Activated T-cell treated with anti-CD3 and anti-CD28 coated beads, Interleukin-2, amount 50 U/mL, for 24 hours (primary cell): ENCODE results near the gene PLCG2.
"Not testable (repeated sequence)": the region's sequence is repeated elsewhere in the genome, so short reads cannot be mapped to it uniquely, and the experiment has no call there.

Experiments used
- DNase-seq: peaks from one replicate; pipeline ENCODE4 v3.0.0-alpha.2; 2020
- H3K27ac Mint-ChIP-seq: 2 replicates; pipeline ENCODE4 v1.8.0; 2020; ENCODE audit warnings: mild to moderate bottlenecking, mixed read lengths
- H3K27me3 Mint-ChIP-seq: 2 replicates; pipeline ENCODE4 v1.8.0; 2020; ENCODE audit warnings: mixed read lengths
- H3K36me3 Mint-ChIP-seq: 2 replicates; pipeline ENCODE4 v1.8.0; 2020; ENCODE audit warnings: low read depth, mixed read lengths
- H3K4me1 Mint-ChIP-seq: 2 replicates; pipeline ENCODE4 v1.8.0; 2020; ENCODE audit warnings: low read depth, mixed read lengths
- H3K4me3 Mint-ChIP-seq: 2 replicates; pipeline ENCODE4 v1.8.0; 2020; ENCODE audit warnings: mild to moderate bottlenecking, moderate library complexity, mixed read lengths
- H3K9me3 Mint-ChIP-seq: 2 replicates; pipeline ENCODE4 v1.8.0; 2020; ENCODE audit warnings: mixed read lengths

PLCG2 gene

DNA sequence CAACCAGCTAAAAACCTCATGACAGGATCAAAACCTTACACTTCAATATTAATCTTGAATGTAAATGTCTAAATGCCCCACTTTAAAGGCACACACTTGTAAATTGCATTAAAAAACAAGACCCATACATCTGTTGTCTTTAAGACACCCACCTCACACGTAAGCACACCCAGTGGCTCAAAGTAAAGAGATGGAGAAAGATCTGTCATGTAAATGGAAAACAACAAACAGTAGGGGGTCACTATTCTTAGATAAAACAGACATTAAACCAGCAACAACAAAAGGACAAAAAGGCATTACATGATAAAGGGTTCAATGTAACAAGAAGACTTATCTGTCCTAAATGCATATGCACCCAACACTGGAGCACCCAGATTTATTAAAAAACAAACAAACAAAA lies 196.5 kb downstream of the PLCG2 start:
- Mint-ChIP-seq H3K27me3 (peaks cover 17% of the 10 kb centered on the region), H3K4me1 (no peaks in the 10 kb centered on the region), H3K36me3 (peaks cover 4% of the 10 kb centered on the region), H3K4me3 (no peak overlapping the region), H3K9me3 (peaks cover 39% of the 10 kb centered on the region), H3K27ac (no peak overlapping the region)
- no peak for DNase-seq

DNA sequence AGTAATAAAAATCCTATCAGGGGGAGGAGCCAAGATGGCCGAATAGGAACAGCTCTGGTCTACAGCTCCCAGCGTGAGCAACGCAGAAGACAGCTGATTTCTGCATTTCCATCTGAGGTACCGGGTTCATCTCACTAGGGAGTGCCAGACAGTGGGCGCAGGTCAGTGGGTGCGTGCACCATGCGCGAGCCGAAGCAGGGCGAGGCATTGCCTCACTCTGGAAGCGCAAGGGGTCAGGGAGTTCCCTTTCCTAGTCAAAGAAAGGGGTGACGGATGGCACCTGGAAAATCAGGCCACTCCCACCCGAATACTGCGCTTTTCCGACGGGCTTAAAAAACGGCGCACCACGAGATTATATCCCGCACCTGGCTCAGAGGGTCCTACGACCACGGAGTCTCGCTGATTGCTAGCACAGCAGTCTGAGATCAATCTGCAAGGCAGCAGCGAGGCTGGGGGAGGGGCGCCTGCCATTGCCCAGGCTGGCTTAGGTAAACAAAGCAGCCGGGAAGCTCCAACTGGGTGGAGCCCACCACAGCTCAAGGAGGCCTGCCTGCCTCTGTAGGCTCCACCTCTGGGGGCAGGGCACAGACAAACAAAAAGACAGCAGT lies 198.3 kb downstream of the PLCG2 start:
- H3K27ac Mint-ChIP-seq, H3K4me3 Mint-ChIP-seq, H3K36me3 Mint-ChIP-seq, DNase-seq, H3K4me1 Mint-ChIP-seq: not testable (repeated sequence)
- H3K9me3 Mint-ChIP-seq = peaks cover 30% of the 10 kb centered on the region
- H3K27me3 Mint-ChIP-seq = peaks cover 12% of the 10 kb centered on the region

DNA sequence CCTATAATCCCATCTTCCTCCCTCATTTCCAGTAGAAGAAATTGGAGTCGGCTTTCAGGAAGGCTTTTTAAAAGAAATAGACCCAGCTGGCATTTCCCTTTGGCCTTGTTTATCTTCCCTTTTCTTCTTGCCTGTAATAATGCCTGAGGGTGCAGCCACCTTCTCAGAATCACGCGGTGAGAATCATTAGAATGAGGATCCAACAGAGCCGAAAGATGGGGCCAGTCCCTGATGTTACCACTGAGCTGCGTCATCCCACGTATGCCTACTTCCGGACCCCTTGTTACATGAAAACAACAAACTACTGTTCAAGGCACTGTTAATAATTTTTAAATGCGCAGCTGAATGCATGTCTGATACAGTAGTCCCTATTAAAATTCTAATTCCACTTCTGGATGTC lies 208.0 kb downstream of the PLCG2 start:
- Mint-ChIP-seq H3K27ac (no peak overlapping the region), H3K4me3 (no peak overlapping the region), H3K9me3 (no peaks in the 10 kb centered on the region), H3K36me3 (no peaks in the 10 kb centered on the region), H3K4me1 (no peaks in the 10 kb centered on the region), H3K27me3 (peaks cover 4% of the 10 kb centered on the region)
- no peak for DNase-seq

DNA sequence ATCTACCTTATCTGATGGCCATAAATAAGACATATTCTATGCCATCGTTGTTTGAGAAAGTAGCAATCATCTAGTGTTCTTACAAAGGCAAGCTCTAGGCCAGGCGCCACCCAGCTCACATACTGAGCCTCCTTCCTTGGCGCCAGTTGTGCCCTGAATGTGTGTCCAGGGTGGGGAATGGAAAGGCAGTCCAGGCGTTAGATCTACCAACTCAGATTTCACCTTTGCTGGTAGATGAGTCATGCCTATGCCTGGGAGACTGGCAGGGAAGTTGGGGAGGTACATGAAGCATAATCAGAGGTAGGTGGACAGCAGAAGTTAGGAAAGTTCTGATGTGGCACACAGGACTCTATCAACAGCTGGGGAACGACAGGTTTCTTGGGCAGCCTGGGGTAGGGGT lies 208.6 kb downstream of the PLCG2 start:
- Mint-ChIP-seq H3K27me3 (peaks cover 4% of the 10 kb centered on the region), H3K9me3 (no peaks in the 10 kb centered on the region), H3K4me1 (no peaks in the 10 kb centered on the region), H3K27ac (no peak overlapping the region), H3K4me3 (no peak overlapping the region), H3K36me3 (no peaks in the 10 kb centered on the region)
- no peak for DNase-seq

DNA sequence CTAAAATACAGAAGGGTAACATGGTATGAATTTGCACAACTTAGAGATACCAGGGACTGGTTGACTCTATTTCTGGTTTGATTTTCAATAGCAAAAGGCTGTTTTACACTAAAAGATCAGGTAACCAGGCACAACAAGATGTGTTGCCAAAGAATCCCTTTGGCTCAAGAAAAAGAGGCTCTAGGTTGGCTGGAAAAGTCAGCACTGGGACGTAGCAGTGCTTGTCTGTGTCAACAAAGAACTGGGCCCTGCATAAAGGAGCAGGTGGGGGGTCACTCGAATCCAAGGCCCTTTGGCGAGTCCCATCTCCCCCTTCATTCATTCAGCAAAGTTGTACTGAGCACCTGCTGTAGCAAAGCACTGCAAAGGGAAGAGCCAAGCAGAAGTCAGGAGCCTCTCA lies 213.8 kb downstream of the PLCG2 start:
- no peak overlapping the region for H3K27ac Mint-ChIP-seq
- H3K9me3 Mint-ChIP-seq = no peaks in the 10 kb centered on the region
- H3K27me3 Mint-ChIP-seq = no peaks in the 10 kb centered on the region

DNA sequence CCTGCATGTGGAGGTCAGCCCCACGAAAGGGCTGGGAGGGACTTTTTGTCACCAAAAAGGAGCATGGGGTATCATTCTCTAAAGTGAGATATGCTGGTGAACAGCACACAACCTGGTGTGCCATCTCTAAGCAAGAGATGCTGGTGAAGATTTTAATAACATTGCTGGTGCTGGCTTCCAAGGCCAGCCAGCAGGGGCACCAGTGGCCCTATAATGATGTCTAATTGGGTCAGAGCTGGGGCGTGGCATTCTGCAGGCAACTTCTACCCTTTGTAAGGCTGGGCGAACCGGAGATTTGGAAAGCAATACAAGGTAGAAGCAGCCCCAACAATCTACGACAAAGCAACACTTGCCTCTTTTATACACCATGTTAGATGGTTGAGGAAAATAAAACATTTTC lies 215.4 kb downstream of the PLCG2 start:
- no peak for DNase-seq
- Mint-ChIP-seq H3K4me1 (no peaks in the 10 kb centered on the region), H3K4me3 (no peak overlapping the region), H3K27ac (no peak overlapping the region), H3K9me3 (no peaks in the 10 kb centered on the region), H3K27me3 (no peaks in the 10 kb centered on the region), H3K36me3 (peaks cover 33% of the 10 kb centered on the region)

More for the DNA sequence above, 213.8 kb downstream of the PLCG2 start:
- DNase-seq = no peak
- Mint-ChIP-seq H3K4me1 (no peaks in the 10 kb centered on the region), H3K36me3 (peaks cover 18% of the 10 kb centered on the region), H3K4me3 (no peak overlapping the region)

DNA sequence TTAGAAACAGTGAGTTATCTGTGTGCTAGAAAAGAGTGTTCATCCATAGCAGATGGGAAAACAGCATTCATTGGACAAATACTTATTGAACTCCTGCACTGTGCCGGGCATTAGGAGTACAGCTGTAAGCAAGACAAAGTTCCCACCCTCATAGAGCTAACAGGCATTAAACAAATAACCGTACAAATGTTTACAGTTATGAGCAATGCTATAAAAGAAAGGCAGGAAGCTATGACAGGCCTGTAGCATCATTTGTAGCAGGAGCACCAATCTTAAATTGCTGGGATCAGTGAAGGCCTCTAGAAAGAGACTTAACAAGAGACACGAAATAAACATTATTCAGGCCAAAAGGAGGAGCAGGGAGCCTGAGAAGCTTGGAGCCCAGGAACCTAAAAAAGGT lies 216.6 kb downstream of the PLCG2 start:
- H3K36me3 Mint-ChIP-seq = peaks cover 42% of the 10 kb centered on the region
- H3K27ac Mint-ChIP-seq = no peak overlapping the region
- no peaks in the 10 kb centered on the region for H3K4me1 Mint-ChIP-seq
- no peaks in the 10 kb centered on the region for H3K27me3 Mint-ChIP-seq
- no peaks in the 10 kb centered on the region for H3K9me3 Mint-ChIP-seq
- H3K4me3 Mint-ChIP-seq = no peak overlapping the region
- DNase-seq = no peak

DNA sequence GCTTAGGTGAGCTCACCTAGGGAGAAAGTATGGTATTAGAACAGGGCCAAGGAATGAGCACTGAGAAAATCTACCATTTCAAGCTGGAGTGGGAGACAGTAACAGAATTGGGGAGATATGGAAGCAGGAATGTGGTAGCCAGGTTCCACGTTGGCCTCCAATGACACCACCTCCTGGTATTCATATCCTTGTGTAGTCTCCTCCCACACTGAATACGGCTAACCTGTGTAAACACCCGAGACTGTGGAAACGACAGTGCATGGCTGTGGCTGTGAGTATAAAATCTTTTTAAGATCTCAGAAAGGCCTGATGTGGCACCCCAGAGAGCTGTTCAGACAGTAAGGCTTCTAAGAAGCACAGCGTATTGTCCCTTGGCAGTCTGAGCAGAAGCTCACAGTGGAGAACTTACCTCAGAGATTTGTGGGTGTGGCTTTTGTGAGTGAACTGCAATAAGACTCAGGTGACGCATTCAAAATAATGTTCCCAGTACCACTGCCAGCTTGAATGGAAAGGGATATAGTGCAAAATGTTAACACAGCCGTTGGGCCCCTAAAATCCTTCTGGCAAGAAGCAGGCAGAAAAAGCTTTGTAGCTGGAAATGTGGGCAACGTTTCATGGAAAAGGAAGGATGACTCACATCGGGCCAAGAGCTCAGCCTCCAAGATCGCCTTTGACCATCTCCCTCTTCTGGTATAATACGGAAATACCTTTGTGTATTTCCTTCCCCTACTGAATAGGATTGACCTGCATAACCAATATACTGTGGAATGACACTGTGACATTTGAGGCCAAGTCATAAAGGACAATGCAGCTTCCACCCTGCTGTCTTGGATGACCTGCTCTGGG lies 217.8 kb downstream of the PLCG2 start:
- no peaks in the 10 kb centered on the region for H3K27me3 Mint-ChIP-seq
- no peak overlapping the region for H3K4me3 Mint-ChIP-seq
- no peaks in the 10 kb centered on the region for H3K9me3 Mint-ChIP-seq
- no peak for DNase-seq
- H3K27ac Mint-ChIP-seq = no peak overlapping the region
- peaks cover 49% of the 10 kb centered on the region for H3K36me3 Mint-ChIP-seq
- H3K4me1 Mint-ChIP-seq = no peaks in the 10 kb centered on the region

DNA sequence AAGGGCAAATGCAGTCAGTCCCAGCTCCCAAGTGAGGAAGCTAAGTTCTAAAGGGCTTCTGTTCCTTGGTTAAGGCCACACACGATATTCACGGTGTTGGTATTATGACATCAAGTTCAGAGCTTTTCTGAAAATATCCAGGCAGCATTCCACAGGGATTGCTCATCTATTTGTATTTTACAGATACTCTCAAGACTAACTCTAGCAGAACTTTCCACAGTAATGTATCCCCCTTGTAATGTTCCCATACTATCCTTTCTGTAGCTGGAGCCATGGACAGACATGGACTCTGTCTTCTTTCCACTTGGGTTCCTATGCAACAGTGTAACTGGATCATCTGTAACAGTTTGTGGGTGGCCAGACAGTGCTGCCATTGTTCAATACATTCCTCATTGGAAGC lies 218.6 kb downstream of the PLCG2 start:
- H3K27me3 Mint-ChIP-seq = no peaks in the 10 kb centered on the region
- DNase-seq = no peak
- H3K4me3 Mint-ChIP-seq = no peak overlapping the region
- peaks cover under 1% of the 10 kb centered on the region for H3K4me1 Mint-ChIP-seq
- peaks cover 51% of the 10 kb centered on the region for H3K36me3 Mint-ChIP-seq
- no peak overlapping the region for H3K27ac Mint-ChIP-seq
- no peaks in the 10 kb centered on the region for H3K9me3 Mint-ChIP-seq

DNA sequence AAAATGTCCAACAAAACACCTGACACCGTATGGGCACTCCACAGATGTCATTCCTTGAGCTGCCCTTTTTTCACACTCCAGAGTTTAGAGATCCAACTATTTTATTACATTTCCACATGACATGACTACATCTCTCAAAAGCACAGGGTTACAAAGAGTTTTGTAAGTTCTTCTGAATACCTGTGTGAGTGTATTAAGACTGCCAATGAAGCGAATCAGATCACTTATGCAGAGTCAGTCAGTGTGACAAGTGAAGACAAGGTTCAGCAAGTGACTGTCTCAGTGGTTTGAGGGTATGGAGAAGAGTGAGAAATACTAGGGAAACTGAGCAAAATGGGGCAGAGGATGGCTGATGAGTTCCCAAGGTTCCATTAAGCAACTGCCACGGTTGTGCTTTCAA lies 223.7 kb downstream of the PLCG2 start:
- Mint-ChIP-seq H3K9me3 (no peaks in the 10 kb centered on the region), H3K4me3 (no peak overlapping the region), H3K4me1 (peaks cover 5% of the 10 kb centered on the region), H3K36me3 (peaks cover 69% of the 10 kb centered on the region), H3K27me3 (no peaks in the 10 kb centered on the region), H3K27ac (no peak overlapping the region)
- no peak for DNase-seq

DNA sequence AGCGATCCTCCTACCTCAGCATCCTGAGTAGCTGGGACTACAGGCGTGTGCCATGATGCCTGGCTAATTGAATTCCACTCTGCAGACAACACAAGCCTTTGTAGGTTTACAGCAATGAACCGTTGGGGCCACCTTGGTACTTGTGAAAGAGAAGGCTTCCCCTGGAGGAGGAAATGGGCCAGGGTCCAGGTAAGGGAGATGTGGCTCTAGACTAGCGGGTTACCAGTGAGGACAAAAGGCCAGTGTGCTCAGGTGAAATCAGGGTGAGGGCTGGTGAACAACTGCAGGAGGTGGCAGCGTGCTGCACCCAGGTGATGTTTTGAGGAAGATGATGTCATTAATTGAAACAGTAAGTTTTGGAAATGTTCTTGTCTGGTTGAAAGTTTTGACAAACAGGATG lies 225.5 kb downstream of the PLCG2 start:
- Mint-ChIP-seq H3K4me1 (peaks cover 13% of the 10 kb centered on the region), H3K9me3 (peaks cover 13% of the 10 kb centered on the region), H3K27ac (no peak overlapping the region), H3K36me3 (peaks cover 70% of the 10 kb centered on the region), H3K4me3 (no peak overlapping the region), H3K27me3 (no peaks in the 10 kb centered on the region)
- DNase-seq = no peak

DNA sequence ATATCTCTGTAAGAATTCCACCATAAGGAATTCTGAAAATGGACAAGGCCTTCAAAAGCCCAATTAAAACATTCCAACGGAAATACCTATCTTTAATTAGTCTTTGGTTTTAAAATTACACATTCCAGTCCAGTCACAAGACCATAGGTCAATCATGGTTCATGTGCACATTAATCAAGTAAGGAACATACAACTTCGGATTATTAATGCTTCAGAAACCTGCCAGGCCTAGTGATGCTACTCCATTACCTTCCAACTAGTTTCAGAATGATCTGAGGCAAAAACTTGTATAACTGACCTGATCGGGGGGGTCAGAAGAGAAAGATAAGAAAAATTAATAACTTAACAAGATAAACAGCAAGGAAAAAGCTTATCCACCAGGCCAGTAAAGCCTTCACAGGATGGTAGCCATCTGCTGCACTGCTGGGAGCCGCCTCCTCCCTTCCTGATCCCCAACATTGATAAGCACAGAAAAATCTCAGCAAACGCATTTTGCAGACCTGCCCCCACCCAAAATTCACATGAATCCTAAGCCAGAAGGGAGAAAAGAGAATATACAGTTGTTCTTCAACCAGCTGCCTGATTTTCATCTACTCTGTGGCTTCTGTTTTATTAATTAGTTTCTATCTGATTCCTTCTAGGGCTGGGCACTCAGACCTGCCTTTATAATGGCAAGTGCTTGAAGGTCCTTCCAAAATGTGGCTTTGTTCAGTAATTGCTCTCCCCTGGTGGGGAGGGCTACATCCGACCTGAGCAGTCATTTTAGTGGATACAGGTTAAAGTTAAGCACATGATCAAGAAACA lies 226.1 kb downstream of the PLCG2 start:
- Mint-ChIP-seq H3K9me3 (peaks cover 16% of the 10 kb centered on the region), H3K27me3 (no peaks in the 10 kb centered on the region), H3K4me1 (peaks cover 20% of the 10 kb centered on the region), H3K27ac (no peak overlapping the region), H3K4me3 (no peak overlapping the region), H3K36me3 (peaks cover 70% of the 10 kb centered on the region)
- no peak for DNase-seq

DNA sequence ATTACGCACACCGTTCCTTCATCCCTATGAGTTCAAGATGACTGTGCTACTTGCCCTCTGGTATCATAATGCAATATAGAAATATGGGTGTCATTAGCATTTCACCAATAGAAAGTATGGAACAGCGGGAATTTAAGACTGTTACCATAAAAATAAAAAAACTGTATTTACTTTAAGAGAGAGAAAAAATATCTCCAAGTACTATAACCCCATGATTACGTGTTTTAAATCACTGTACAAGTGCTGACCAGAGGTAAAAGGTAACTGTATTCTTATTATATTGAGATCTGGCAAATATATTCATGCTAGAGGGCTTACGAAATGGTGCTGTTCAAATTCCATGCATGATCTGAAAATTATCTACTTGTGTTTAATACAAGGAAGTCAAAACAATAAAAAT lies 226.9 kb downstream of the PLCG2 start:
- Mint-ChIP-seq H3K27ac (no peak overlapping the region), H3K36me3 (peaks cover 72% of the 10 kb centered on the region), H3K9me3 (peaks cover 19% of the 10 kb centered on the region), H3K4me3 (no peak overlapping the region), H3K27me3 (no peaks in the 10 kb centered on the region), H3K4me1 (peaks cover 28% of the 10 kb centered on the region)
- DNase-seq = no peak

DNA sequence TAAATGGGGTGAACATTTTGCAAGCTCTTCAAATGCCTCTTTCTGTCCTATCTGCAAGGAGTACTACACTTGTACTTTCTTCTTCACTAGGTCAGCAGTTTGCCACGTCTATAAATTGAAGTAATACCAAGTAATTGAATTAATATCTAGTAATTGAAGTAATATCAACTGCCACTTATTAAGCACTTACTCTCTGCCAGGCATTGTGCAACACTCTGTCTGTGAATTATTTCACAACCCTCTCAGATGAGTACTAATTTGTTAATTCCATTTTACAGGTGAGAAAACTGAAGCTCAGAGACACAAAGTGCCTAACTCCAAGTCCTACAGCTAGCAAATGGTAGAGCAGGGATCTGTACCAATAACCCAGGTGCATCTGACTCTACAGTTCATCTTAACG lies 228.1 kb downstream of the PLCG2 start:
- Mint-ChIP-seq H3K36me3 (peaks cover 70% of the 10 kb centered on the region), H3K27me3 (peaks cover 7% of the 10 kb centered on the region), H3K4me1 (peaks cover 35% of the 10 kb centered on the region)

More for the DNA sequence above, 228.1 kb downstream of the PLCG2 start:
- Mint-ChIP-seq H3K4me3 (no peak overlapping the region), H3K27ac (no peak overlapping the region), H3K9me3 (peaks cover 22% of the 10 kb centered on the region)
- DNase-seq = no peak
